Measurements from ENCODE around the gene ARHGEF16.

Gene ARHGEF16

DNA sequence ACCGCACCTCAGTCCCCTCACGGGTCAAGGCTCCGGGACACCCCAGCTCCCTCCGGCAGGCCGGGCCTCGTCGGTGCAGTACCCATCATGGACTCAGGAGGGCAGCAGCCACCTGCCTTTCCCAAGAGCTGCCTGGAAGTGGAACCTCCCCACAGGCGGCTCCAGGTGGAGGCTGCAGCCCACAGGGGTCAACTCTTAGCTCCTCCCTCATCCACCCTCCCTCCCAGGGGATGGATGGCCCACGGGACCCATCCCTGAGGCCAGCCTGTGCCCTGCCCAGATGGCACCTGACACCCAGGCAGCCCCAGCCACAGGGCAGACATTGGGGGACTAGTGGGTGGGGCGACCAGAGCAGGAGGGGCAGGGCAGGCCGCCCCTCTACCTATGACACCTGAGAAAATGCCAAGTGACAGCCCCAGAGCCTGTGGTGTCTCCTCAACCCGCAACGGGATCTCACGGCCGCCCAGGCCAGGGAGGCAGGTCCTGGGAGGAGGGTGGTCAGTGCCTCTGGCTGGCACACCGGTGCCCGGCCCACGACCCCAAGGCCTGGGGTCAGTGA, 1.2 kb upstream of the ARHGEF16 start:
- no peak overlapping the region for H3K4me3 ChIP-seq (IDR thresholded peaks at IDR 0.05; ENCODE audit: insufficient read depth, low read depth, low read length)
- no peak overlapping the region for H3K4me2 ChIP-seq
- no peaks in the 10 kb centered on the region for H3K36me3 ChIP-seq (ENCODE audit: insufficient read depth)
- H3K9ac ChIP-seq, result no peak overlapping the region
- TF ChIP-seq, protein P1, sequence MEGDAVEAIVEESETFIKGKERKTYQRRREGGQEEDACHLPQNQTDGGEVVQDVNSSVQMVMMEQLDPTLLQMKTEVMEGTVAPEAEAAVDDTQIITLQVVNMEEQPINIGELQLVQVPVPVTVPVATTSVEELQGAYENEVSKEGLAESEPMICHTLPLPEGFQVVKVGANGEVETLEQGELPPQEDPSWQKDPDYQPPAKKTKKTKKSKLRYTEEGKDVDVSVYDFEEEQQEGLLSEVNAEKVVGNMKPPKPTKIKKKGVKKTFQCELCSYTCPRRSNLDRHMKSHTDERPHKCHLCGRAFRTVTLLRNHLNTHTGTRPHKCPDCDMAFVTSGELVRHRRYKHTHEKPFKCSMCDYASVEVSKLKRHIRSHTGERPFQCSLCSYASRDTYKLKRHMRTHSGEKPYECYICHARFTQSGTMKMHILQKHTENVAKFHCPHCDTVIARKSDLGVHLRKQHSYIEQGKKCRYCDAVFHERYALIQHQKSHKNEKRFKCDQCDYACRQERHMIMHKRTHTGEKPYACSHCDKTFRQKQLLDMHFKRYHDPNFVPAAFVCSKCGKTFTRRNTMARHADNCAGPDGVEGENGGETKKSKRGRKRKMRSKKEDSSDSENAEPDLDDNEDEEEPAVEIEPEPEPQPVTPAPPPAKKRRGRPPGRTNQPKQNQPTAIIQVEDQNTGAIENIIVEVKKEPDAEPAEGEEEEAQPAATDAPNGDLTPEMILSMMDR (conservative IDR thresholded peaks at IDR 0.05; ENCODE audit: low read depth, low read length), result peak; percentile 80
- H3K79me2 ChIP-seq (ENCODE audit: insufficient read depth, low read depth), result no peaks in the 10 kb centered on the region
- H2AFZ ChIP-seq (ENCODE audit: low read depth), result no peak overlapping the region
- H3K27ac ChIP-seq, result no peak overlapping the region
- H4K20me1 ChIP-seq (ENCODE audit: insufficient read depth), result no peaks in the 10 kb centered on the region
- H3K27me3 ChIP-seq (ENCODE audit: insufficient read depth, low read depth), result peaks cover 45% of the 10 kb centered on the region
- H3K4me1 ChIP-seq (ENCODE audit: low read depth, poor library complexity, severe bottlenecking), result no peaks in the 10 kb centered on the region

DNA sequence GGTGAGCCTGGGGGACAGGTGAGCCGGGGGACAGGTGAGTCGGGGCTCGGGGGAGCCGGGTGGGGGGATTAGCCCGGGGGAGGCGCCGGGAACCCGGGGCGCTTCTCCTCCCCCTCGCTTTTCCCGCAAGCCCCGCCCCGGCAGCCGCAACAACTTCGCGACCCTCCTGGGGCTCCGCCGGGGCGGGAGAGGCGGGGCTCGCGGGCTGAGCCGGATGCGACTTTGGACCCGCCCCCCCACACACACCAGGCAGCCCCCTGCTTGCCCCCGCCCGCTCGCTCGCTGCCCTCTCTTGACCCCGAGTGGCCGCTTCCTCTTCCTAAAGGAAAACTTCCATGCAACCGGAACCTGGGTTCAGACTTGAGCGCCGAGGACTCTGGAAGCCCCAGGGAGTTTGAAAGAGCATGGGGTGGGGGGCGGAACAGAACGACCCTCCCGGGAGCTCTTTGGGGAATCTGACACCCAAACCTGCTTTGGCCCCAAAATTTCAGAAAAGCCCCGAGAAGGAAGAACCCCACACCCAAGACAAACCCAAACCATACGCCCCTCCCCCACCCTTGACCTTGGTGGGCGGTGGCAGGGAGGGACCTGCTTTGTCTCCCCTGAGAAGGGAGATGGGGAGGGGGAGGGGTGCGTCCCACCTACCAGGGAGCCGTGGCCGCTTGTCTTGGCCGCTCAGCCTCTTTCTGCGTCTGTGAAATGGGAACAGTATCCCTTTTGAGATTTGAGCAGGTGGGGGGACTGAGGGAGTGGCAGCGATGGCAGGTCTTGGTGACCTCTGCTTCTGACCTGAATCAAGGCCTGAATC, 550 bp downstream of the ARHGEF16 start:
- Histone ChIP-seq H3K4me2 (no peak overlapping the region), H3K27ac (no peak overlapping the region), H3K79me2 (ENCODE audit: insufficient read depth, low read depth) (no peaks in the 10 kb centered on the region), H2AFZ (ENCODE audit: low read depth) (no peak overlapping the region), H3K4me1 (ENCODE audit: low read depth, poor library complexity, severe bottlenecking) (no peaks in the 10 kb centered on the region), H3K9ac (no peak overlapping the region), H3K4me3 (IDR thresholded peaks at IDR 0.05; ENCODE audit: insufficient read depth, low read depth, low read length) (no peak overlapping the region), H3K36me3 (ENCODE audit: insufficient read depth) (no peaks in the 10 kb centered on the region), H4K20me1 (ENCODE audit: insufficient read depth) (no peaks in the 10 kb centered on the region), H3K27me3 (ENCODE audit: insufficient read depth, low read depth) (peaks cover 61% of the 10 kb centered on the region)
- TF ChIP-seq, protein P1 (conservative IDR thresholded peaks at IDR 0.05; ENCODE audit: low read depth, low read length), result no peak

DNA sequence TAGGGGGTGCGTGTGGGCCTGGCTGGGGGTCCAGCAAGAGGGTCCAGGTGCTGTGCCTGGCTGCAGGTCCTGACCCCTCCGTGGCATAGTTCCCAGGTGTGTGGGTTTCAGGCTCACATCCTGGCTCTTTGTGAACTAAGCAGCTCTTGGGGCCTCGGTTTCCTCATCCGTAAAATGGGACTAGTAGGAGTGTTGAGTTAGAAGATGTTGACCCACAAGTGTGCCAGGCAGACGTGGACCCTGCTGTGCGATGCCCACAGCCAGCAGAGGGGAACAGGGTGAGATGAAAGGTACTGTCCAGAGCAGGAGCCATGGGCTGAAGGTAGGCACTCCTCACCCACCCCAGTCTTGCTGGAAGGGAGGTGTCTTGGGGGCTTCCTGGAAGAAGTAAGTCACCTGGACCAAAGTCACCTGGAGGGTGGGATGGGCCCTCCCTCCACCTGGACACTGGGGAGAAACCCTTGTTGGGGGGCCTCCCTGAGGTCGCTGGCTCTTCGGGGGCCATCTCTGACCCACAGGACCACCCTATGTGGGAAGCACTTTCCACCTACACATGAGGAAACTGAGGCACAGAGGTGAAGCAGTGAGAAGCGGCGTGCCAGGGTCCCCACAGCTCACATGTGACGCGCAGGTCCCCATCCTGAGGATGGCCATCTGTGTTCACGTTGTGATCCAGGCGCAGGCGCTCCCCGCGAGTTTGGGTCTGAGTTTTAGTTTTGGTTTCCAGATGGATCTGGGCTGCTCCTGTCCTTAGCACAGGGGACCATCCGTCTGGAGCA, 1.4 kb downstream of the ARHGEF16 start:
- Histone ChIP-seq H3K4me1 (ENCODE audit: low read depth, poor library complexity, severe bottlenecking) (no peaks in the 10 kb centered on the region), H3K27ac (no peak overlapping the region), H3K4me2 (no peak overlapping the region), H3K9ac (no peak overlapping the region), H3K79me2 (ENCODE audit: insufficient read depth, low read depth) (no peaks in the 10 kb centered on the region), H3K27me3 (ENCODE audit: insufficient read depth, low read depth) (peaks cover 64% of the 10 kb centered on the region), H2AFZ (ENCODE audit: low read depth) (no peak overlapping the region), H3K4me3 (IDR thresholded peaks at IDR 0.05; ENCODE audit: insufficient read depth, low read depth, low read length) (no peak overlapping the region), H3K36me3 (ENCODE audit: insufficient read depth) (no peaks in the 10 kb centered on the region), H4K20me1 (ENCODE audit: insufficient read depth) (no peaks in the 10 kb centered on the region)
- TF ChIP-seq, protein P1 (conservative IDR thresholded peaks at IDR 0.05; ENCODE audit: low read depth, low read length), result no peak

DNA sequence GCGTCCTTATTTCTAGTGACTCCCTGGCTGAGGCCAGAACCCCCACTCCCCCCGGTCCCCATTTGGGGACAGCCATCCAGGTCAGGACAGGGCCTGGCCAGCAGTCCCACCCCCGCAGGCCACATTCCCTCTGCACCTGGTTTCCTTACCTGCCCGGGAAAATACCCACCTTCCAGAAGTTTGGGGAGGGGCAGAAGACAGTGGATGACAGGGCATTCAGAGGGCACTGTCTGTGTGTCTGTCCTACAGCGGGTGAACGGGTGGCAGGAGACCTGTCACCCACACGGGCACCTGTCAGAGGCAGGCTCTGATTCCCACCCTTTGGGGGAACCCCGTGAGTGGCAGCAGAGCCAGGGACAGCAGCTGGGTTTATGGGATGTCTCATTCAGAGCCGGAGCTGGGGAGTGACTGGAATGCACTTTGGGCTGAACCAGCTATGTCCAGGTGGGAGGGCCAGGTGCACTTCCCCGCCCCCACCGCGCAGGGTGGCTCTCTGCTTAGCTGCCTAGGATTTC, 2.0 kb downstream of the ARHGEF16 start:
- Histone ChIP-seq H3K27ac (no peak overlapping the region), H3K36me3 (ENCODE audit: insufficient read depth) (no peaks in the 10 kb centered on the region), H3K4me3 (IDR thresholded peaks at IDR 0.05; ENCODE audit: insufficient read depth, low read depth, low read length) (no peak overlapping the region), H4K20me1 (ENCODE audit: insufficient read depth) (no peaks in the 10 kb centered on the region), H2AFZ (ENCODE audit: low read depth) (no peak overlapping the region), H3K9ac (no peak overlapping the region), H3K27me3 (ENCODE audit: insufficient read depth, low read depth) (peaks cover 69% of the 10 kb centered on the region), H3K4me1 (ENCODE audit: low read depth, poor library complexity, severe bottlenecking) (no peaks in the 10 kb centered on the region), H3K4me2 (no peak overlapping the region), H3K79me2 (ENCODE audit: insufficient read depth, low read depth) (no peaks in the 10 kb centered on the region)
- TF ChIP-seq, protein P1 (conservative IDR thresholded peaks at IDR 0.05; ENCODE audit: low read depth, low read length), result no peak
